HG02763 (cell line): ENCODE results near the gene UXS1.

Experiments
- ATAC-seq: cut with Tn5 transposase; IDR thresholded peaks from one replicate; pipeline ENCODE4 v1.9.1; 2021; ENCODE audit warnings: mild to moderate bottlenecking, moderate library complexity; ENCODE audit not compliant: unreplicated experiment

UXS1 gene

DNA sequence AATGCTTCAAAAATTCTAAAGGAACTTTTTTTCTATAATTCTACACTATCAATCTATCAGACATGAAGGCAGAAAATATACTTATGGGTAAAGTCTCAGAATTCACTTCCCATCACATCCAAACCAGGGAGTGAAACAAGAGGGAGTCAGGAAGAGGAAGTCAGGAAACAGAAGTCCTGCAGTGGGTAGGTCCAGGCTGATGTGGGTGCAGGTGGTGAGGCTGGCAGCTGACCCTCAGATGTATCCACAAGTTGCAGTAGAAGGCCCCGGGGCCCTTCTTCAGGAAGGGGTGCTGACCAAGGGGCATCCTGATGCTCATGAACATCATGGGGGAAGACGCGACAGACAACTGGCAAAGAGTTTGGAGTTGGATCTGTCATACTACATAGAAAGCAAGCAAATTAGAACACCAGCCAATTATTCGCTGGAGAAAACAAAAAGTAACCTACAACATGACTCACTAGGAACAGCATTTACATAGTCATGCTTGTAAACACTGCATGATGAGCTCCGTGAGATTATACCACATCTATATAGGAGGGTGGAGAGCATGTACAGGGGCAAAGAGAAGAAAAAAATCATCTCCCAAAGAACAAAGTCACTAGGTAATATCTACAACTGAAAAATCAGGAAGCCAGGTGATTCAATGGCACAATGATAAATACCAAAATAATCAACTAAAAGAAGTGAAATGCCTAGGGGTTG is 4.2 kb downstream of the UXS1 start:
- ATAC-seq: no peak

DNA sequence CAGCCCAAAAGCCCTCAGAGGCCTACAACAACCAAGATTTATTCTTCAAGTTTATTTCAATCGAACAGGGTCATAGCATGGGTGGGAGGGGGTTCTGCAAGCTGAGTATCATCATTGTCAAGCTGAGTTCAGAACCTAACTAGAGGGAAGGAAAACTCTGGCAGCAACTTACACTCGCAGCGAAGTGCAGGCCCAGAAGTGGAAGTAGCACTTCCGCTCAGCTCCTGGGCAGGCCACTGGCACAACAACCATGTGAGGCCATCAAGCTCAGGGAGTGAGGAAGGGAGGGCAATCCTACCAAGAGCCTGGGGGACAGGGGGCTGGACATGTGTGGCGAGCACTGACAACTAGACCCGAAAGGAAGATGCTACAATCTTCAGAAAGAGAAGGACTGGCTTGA is 4.8 kb downstream of the UXS1 start:
- ATAC-seq: no peak

DNA sequence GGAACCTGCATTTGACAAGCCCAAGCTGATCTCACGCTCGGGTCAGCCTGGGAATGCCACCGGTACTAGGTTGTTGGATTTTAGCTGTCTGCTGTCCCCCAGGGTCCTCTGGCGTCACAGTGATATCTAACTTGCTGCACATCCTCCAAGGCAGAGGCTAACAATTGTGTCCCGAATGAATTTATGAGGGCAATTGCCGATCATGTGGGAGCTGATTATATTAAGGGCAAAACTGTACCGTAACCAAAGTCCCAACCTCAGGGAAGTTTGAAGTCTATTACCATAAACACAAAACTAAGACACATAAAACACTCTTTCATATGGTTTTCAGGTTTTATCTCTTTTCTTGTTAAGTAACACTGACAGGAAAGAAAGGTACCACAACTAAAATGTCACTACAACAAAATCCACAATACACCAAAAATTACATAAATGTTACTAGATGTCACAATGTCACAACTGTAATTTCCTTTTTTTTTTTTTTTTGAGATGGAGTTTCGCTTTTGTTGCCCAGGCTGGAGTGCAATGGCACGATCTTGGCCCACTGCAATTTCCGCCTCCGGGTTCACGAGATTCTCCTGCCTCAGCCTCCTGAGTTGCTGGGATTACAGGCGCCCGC is 6.7 kb downstream of the UXS1 start:
- no peak for ATAC-seq

DNA sequence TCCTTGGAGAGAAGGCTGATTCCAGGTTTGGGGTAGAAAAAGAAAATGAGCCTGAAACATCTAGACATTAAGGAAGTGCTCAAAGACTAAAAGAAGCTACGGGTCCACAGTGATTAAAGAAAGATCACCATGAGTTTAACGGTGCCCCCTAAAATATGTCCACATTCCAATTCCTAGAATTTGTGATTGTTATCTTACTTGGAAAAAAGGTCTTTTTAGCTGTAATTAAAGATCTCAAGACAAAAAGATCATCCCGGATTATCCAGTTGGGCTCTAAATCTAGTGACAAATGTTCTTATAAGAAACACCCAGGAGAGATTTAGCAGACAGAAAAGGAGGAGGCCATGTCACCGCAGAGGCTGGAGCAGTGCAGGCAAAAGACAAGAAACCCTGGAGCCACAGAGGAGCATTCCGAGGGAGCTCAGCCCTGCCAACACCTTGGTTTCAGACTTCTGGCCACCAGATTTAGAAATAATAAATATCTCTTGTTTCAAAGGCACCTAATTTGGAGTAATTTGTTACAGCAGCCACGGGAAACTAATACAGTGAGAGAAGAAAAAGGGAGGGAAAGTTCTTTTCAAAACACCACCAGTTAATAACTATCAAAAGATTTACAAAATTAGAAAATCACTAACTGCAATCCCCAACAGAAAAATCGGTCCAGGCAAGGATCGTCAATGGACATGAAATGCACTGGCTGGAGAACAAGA is 8.5 kb downstream of the UXS1 start:
- ATAC-seq: no peak

DNA sequence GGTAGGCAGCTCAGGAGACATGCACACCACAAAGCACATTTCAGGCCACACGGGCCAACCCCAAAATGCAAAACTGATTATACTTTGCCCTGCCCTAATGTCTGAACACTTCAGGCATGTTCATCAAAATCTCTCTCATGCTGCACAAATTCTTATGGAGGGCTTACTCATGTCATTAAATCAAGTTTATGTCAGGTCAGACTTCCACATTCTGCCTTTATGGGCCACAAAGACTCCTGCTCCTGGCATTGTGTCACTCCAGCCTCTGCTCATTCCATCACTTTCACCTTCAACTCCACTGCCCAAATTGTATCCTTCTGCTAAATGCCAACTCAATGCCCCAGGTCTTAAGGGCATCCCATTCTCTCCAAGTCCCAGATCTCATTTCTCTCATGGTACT is 9.2 kb downstream of the UXS1 start:
- ATAC-seq: no peak

DNA sequence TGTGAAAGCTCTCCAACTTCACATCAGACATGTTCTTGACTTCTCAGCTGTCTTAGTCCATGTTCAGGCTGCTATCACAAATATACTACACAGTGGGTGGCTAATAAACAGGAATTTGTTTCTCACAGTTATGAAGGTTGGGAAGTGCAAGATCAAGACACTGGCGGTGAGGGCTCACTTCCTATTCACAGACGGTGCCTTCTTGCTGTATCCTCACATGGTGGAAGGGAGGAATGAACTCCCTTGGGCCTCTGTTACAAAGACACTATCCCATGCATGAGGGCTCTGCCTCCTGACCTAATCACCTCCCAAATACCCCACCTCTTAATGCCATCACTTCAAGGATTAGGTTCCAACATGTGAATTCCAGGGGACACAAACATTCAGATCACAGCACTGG is 9.7 kb downstream of the UXS1 start:
- ATAC-seq: no peak

DNA sequence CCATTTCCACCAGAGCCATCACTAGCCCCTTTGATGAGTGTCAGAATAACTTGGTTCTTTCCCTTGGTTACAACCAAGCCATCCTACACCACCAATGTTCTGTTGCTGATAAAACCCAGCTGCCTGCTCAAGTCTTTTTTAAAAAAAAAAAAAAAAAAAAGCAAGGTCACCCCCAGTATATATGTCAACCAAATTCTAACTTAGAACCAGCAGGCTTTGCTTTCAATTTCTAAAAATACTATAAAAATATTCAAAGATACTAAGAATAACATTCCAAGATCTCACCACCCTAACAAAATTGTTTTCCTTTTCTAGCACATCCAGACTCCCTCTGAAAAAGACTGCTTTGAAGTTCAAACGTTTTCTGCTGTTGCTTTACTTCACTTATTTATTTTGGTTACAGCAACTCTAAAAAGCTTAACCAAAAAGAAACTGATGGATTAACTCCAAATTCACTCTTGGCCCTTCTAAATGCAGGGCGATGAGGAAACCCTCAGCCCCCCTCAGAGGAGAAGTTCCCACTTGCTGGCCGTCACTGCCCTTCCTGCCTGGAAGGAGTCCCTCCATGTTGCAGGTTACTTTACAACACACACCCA is 10.9 kb downstream of the UXS1 start:
- ATAC-seq: no peak

DNA sequence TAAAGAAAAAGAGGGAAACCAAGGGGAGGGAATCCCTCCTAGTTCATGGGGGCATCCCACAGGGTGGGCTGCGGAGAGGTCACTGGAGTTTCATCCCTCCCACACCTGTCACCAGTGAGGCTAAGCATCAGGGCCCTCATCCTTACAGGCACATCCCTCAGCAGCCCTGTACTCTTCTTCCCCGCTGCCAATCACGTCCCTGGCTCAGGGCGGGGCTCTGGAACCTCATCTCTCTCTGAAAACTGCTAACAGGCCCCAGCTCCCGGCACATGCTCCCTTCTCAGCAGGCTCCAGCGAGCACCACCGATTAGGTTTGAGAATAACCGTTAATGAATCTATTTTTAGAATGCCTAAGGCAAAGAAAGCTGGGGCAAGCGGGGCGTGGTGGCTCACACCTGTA is 13.0 kb downstream of the UXS1 start:
- no peak for ATAC-seq

DNA sequence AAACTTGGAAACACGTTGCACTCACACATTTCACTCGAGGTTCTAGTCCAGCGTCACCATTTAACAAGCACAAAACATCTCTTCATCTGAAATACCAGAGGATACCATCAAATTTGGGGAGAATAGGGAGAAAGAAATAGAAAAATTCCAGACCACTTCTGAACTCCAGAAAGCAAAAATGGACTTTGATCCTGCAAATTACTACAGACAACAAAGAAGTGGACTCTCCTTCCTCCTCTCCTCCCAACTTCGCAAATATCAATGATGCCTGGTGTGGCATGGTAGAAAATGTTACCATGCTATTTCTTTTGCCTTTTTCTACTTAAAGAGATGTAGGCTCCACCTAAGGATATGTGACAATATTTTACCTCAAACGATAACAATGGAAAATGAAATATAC is 13.5 kb downstream of the UXS1 start:
- ATAC-seq: no peak

DNA sequence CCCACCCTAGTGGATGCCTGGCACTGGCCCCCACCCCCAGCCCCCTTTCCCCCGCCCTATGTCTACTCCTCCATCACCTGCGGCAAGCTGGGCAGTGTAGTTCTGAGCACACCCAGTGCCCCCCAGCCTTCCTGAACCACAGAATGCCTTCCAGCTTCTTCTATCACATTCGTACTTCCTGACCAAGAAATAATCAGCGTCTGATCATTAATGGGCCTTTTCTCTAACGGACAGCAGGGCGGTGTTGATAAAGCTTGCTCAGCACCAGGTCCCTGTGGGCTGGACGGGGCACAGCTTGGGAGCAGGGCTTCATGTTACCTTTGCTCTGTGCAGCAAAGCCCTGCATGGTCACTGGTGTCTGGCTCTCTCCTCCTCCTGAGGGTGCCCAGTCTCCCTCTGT is 15.4 kb downstream of the UXS1 start:
- no peak for ATAC-seq

DNA sequence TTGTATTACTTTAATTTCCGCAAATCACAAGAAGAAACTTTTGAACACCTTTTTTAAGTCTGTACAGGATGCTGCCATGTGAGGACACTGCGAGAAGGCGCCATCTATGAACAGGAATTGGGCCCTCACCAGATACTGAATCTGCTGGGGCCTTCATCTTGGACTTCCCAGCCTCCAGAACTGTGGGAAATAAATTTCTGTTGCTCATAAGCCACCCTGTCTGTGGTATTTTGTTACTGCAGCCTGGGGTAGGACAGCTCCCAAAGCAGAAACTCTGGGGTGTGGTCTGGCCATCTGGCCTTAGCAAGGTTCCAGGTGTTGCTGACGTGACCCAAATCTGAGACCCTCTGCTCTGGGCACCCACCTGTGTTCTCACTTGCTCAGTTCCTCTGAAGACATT is 16.5 kb downstream of the UXS1 start:
- ATAC-seq: no peak

DNA sequence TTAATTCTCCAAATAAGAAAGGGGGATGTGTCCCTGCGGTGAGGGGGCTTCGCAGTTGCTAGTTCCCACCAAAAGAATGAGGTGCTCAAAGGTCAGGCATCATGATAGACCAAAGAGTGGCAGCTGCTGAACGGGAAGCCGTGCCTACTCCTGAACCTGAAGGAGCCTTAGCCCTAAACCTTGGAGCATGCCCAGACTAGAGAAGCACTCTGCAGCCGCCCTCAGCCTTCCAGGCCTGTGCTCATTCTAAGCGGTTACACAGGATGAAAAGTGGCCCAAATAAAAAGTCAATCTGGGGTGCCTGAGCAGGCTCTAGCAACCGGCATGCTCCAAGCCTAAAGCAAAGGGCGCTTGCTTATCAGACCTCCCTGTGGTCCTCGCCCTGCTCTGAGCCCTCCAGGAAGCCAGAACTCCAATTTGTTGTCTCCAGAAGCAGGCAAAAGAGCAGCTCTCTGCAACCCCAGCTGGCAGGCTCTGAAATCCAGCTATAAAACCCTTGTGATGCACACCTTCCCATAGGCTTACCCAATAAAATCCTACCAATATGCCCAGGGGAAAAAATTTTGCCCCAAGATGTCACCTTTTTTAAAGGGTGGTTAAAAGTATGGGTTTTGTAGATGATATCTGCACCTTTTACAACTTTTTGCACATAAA is 17.5 kb downstream of the UXS1 start:
- ATAC-seq: no peak

DNA sequence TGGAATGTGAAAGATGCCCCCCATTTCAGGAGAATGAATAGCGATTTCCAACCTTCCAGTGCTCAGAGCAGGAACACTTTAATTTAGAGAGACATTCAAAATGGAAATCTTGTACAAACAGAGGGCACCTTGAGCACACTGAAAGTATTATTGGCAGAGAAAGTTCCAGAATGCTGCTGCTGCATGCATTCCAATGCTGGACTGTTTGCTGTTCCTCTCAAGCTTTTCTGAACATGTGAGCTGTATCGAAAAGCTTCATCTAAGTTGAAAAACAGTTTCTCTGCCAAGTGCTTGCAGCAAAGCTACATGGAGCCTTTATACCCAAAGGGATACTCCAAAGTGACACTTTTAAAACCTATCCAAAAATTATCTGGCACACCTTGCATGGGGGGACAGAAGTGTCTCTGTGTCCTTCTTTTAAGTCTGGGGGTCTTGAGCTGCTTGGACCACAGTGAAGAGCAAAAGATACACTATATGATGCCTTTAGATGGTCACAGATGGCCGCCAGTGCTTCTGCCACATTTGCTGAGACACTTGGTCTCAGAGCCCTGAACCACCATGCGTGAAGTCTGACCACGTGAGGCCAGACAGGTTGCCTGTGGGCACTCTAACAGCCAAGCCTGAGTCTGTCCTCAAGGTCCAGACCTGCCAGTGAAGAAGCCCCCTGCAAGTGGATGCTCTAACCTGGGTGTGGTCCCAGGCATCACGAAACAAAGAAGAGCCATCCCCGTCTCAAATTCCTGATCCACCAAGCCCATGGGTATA is 18.8 kb downstream of the UXS1 start:
- ATAC-seq: no peak

DNA sequence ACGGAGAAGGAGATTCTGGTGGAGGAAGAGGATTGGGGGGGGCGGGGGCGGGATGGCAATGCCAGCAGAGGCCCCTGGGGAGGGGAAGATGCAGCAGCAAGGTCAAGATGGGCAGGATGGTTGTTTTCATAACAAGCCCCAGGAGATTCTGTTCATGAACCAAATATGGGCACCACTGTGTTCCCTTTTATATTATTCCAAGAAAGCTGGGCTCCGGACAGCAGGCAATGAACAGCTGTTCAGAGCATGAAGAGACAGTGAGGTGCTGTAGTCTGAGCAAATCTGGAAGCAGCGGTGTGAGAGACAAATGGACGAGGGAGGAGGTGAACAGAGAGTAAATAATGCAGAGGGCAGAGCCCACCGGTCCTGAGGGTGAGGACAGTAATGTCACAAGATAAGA is 20.0 kb downstream of the UXS1 start:
- no peak for ATAC-seq

DNA sequence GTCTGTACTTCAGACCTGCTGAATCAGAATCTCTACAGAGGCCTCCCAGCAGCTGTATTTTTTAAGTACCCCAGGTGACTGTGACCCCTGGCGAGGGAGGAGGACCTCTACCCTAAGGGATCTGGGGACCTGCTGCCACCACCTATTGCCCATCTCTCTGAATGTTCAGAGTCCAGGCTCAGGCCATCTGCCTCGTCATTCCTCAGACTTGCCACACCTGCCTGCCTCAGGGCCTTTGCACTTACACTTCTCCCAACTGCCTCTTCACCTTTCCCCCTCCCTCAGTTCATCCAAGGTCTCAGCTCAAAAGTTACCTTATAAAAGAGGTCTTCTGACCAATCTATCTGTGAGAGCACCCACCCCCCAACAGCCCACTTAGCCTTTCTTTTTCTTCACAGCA is 21.5 kb downstream of the UXS1 start:
- ATAC-seq: no peak

DNA sequence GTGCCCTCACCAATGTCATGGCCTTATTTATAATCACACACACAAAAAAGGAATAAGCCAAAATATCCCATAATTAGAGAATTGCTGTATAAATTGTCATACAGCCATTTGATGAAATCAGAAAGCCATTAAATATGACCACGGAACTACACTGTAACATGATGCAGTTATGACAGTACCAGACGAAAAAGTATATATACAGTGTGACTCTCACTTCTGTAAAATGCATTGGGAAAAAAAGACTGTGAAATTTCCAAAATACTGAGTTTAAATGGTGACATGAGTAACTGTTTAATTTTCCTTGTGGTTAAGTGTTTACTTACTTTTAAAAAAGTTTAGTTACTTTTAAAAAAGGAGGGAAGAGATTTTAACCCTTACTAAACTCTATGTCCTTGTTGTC is 25.4 kb downstream of the UXS1 start:
- ATAC-seq: no peak

DNA sequence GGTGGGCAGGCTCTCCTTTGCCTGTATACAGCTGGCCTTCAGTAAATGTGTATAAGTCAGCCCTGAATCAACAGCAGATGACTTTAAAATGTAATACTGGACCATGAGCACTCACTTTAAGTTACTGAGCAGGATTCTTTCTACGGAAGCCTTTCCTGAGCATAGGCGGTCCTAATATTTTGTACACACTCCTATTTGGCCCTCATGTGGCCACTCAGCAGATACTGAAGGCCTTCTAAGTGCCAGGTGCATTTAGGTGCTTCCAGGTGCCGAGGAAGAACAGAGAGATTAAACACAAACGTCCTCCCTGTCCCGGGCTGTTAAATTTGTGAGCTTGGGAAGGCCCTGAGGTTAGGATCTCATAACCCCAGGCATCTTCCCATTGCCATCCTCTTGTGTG is 27.0 kb downstream of the UXS1 start:
- ATAC-seq: no peak

DNA sequence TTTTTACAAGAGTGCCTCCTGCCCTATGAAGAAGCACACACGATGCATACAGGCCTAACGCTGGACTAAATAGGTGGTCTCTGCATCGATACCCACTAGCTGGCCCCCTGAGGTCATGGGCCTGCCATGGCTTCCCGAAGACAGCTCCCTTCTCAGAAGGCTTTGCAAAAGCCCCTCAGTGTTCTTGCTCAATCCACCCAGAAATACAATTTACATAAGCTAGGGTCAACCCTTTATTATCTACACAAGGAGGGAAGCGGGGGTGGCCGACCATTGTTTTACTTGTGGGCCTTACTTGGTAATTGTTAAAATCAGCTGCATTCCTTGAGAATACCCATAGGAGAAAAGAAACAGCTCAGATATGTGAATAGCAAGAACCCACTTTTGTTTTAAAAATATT is 28.5 kb downstream of the UXS1 start:
- no peak for ATAC-seq

DNA sequence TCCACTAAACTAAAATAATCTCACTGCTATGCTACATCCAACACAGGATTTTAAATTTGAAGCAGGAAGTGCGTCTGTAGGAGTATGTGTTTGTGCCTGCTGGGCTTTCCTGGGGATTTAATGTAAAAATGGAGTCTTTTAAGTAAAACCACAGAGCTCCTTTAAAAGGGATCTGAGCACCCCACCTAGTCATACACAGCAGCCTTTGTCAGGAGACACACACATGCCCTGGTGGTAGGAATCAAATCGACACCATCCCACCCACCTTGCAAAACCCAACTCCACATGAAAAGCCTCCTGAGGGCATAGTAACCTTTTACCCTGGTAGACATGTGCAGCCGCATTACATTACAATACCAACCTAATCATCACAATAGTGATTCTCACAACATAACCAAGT is 29.1 kb downstream of the UXS1 start:
- no peak for ATAC-seq

DNA sequence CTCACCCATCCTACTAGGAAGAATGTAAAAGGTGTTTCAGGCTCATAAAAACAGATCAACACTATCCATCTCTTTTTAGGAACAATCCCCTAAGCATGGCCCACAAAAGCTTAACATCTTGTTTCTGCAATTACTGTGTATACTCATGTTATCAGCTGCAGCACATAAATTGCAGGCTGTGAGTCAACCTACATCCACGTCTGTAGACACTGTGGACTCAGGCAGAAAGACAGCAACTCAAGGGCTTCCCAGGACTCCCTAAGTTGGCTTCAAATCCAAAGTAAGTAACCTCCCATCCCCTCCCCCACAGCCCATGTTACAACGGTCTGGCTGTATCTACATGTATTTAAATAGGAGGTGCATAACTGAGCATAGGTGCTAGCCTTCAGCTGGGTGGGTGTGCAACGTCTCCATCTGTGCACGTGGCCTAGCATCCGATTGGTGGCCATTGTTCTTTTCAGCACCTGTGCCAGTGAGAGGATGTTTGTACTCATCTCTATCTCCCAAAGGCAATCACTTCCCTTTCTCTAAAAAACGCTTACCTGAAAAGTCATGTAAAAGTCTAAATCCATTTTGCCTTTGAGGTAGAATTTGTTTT is 30.1 kb downstream of the UXS1 start:
- ATAC-seq: no peak
